GM21825 (cell line): ENCODE measurements around the gene CFAP74.
"Not testable (repeated sequence)": the region's sequence is repeated elsewhere in the genome, so short reads cannot be mapped to it uniquely, and the experiment has no call there.

Experiments
- ATAC-seq: cut with Tn5 transposase; IDR thresholded peaks from one replicate; pipeline ENCODE4 v1.9.1; 2021; ENCODE audit warnings: mild to moderate bottlenecking, moderate library complexity; ENCODE audit not compliant: unreplicated experiment

Gene CFAP74

GRCh38 chr1:1989102-1989542 lies 14.5 kb downstream of the CFAP74 start:
- ATAC-seq: no peak

GRCh38 chr1:1988061-1988945 lies 15.3 kb downstream of the CFAP74 start:
- no peak for ATAC-seq

GRCh38 chr1:1987142-1987510 lies 16.5 kb downstream of the CFAP74 start:
- no peak for ATAC-seq

- no peak for ATAC-seq
Measured at GRCh38 chr1:1986451-1987141, 17.0 kb downstream of the CFAP74 start.

GRCh38 chr1:1985375-1986050 lies 18.1 kb downstream of the CFAP74 start:
- ATAC-seq: no peak

GRCh38 chr1:1984560-1985070 lies 19.0 kb downstream of the CFAP74 start:
- no peak for ATAC-seq

- ATAC-seq: no peak
Measured at GRCh38 chr1:1982379-1983232, 21.0 kb downstream of the CFAP74 start.

GRCh38 chr1:1981631-1982327 lies 21.8 kb downstream of the CFAP74 start:
- not testable (repeated sequence) for ATAC-seq

- ATAC-seq: no peak
Measured at GRCh38 chr1:1981142-1981500, 22.5 kb downstream of the CFAP74 start.

GRCh38 chr1:1980467-1981141 lies 23.0 kb downstream of the CFAP74 start:
- ATAC-seq: no peak

GRCh38 chr1:1979482-1980165 lies 24.0 kb downstream of the CFAP74 start:
- no peak for ATAC-seq

- not testable (repeated sequence) for ATAC-seq
Measured at GRCh38 chr1:1978690-1979481, 24.7 kb downstream of the CFAP74 start.

- no peak for ATAC-seq
Measured at GRCh38 chr1:1978108-1978507, 25.5 kb downstream of the CFAP74 start.

- ATAC-seq: no peak
Measured at GRCh38 chr1:1976031-1976430, 27.6 kb downstream of the CFAP74 start.

GRCh38 chr1:1975535-1975934 lies 28.1 kb downstream of the CFAP74 start:
- ATAC-seq: no peak

GRCh38 chr1:1974834-1975233 lies 28.8 kb downstream of the CFAP74 start:
- ATAC-seq: no peak

- no peak for ATAC-seq
Measured at GRCh38 chr1:1973716-1974642, 29.6 kb downstream of the CFAP74 start.
